IMR-90 (cell line): ENCODE data around the gene MCF2L2. TPM values are rescaled to one million over a fixed set of nuclear protein-coding genes. Genes with fewer than 3 reads are reported as not detected.

Experiments
- ATAC-seq: fragments of 200-7000 bp; cut with Tn5 transposase; 2 replicates; pipeline ENCODE4 v1.9.1; 2020; ENCODE audit warnings: low read depth, mild to moderate bottlenecking, moderate library complexity
- BruUV-seq: library from RNA; stranded (reverse); fragments of 400-500 nt; replicated peaks from 2 replicates; lab custom pipeline; 2021; lab: Mats Ljungman, UMichigan
- CTCF ChIA-PET: fragments of 300-600 bp; formaldehyde crosslinking; extraction: SDS; loops from one replicate; lab custom pipeline; 2021; ENCODE audit warnings: antibody characterized with exemption; lab: Yijun Ruan, JAX
- POLR2A ChIA-PET: fragments of 300-600 bp; sonication (Branson Sonifier 250); formaldehyde crosslinking; loops from one replicate; lab custom pipeline; 2022; ENCODE audit warnings: antibody characterized with exemption; ENCODE audit not compliant: unreplicated experiment; lab: Charles Lee
- DNase-seq: peaks from one replicate; pipeline ENCODE4 v3.0.0; 2013
- H2AFZ ChIP-seq: replicated peaks from 2 replicates; pipeline ENCODE3; 2013; ENCODE audit warnings: low read length, mild to moderate bottlenecking; ENCODE audit not compliant: poor library complexity
- H2AK5ac ChIP-seq: 2 replicates; pipeline ENCODE4 v1.6.1; 2013; ENCODE audit warnings: low read depth, low read length, inconsistent platforms
- H2AK9ac ChIP-seq: replicated peaks from 2 replicates; pipeline ENCODE3; 2013; ENCODE audit warnings: mild to moderate bottlenecking, low read depth, low read length, moderate library complexity; ENCODE audit not compliant: poor library complexity
- H2BK120ac ChIP-seq: 2 replicates; pipeline ENCODE4 v1.6.1; 2013; ENCODE audit warnings: low read depth, low read length, inconsistent platforms
- H2BK15ac ChIP-seq: 3 replicates; pipeline ENCODE4 v1.6.1; 2013; ENCODE audit warnings: low read depth, low read length, inconsistent platforms
- H2BK20ac ChIP-seq: 2 replicates; pipeline ENCODE4 v1.6.1; 2013; ENCODE audit warnings: low read depth, mild to moderate bottlenecking, inconsistent platforms, low read length, moderate library complexity
- H2BK5ac ChIP-seq: 2 replicates; pipeline ENCODE4 v1.6.1; 2013; ENCODE audit warnings: mild to moderate bottlenecking, low read depth, low read length, inconsistent platforms; ENCODE audit not compliant: poor library complexity, severe bottlenecking
- H3K14ac ChIP-seq: replicated peaks from 2 replicates; pipeline ENCODE4 v1.6.1; 2013; ENCODE audit warnings: low read depth, low read length, inconsistent platforms
- H3K18ac ChIP-seq: 2 replicates; pipeline ENCODE4 v1.6.1; 2013; ENCODE audit warnings: low read depth, low read length, control low read depth
- H3K23ac ChIP-seq: 2 replicates; pipeline ENCODE4 v1.6.1; 2013; ENCODE audit warnings: low read depth, low read length, inconsistent platforms
- H3K27ac ChIP-seq: 2 replicates; pipeline ENCODE4 v1.5.1; 2013; ENCODE audit warnings: mild to moderate bottlenecking, control low read depth, low read length; ENCODE audit not compliant: insufficient read depth
- H3K27me3 ChIP-seq: 2 replicates; pipeline ENCODE4 v1.6.1; 2013; ENCODE audit warnings: low read length; ENCODE audit not compliant: control insufficient read depth, insufficient read depth
- H3K36me3 ChIP-seq: 2 replicates; pipeline ENCODE4 v1.6.1; 2013; ENCODE audit warnings: low read length, mixed read lengths; ENCODE audit not compliant: control insufficient read depth, insufficient read depth
- H3K4ac ChIP-seq: 2 replicates; pipeline ENCODE4 v1.6.1; 2013; ENCODE audit warnings: low read depth, low read length, inconsistent platforms
- H3K4me1 ChIP-seq: 2 replicates; pipeline ENCODE4 v1.6.1; 2013; ENCODE audit warnings: low read length, mixed read lengths; ENCODE audit not compliant: control insufficient read depth, insufficient read depth
- H3K4me2 ChIP-seq: 2 replicates; pipeline ENCODE4 v1.6.1; 2013; ENCODE audit warnings: low read depth, mild to moderate bottlenecking, control low read depth, low read length, moderate library complexity
- H3K4me3 ChIP-seq: 2 replicates; pipeline ENCODE4 v1.5.1; 2013; ENCODE audit warnings: low read depth, mild to moderate bottlenecking, control low read depth, low read length, moderate library complexity; ENCODE audit not compliant: insufficient read depth
- H3K56ac ChIP-seq: 2 replicates; pipeline ENCODE4 v1.6.1; 2013; ENCODE audit warnings: low read length, inconsistent platforms; ENCODE audit not compliant: insufficient read depth; ENCODE audit errors: extremely low read depth
- H3K79me1 ChIP-seq, 2 experiments: 2 replicates each; pipeline ENCODE4 v1.6.1; 2013; ENCODE audit warnings: low read length in 2 of 2, inconsistent platforms in 1 of 2, low read depth in 1 of 2
- H3K9ac ChIP-seq: 2 replicates; pipeline ENCODE4 v1.6.1; 2013; ENCODE audit warnings: low read depth, low read length, control low read depth
- H3K9me1 ChIP-seq: 2 replicates; pipeline ENCODE4 v1.6.1; 2013; ENCODE audit warnings: low read length, inconsistent platforms; ENCODE audit not compliant: insufficient read depth
- H3K9me3 ChIP-seq: 2 replicates; pipeline ENCODE4 v1.6.1; 2013; ENCODE audit warnings: low read length; ENCODE audit not compliant: control insufficient read depth, insufficient read depth
- H4K20me1 ChIP-seq: 2 replicates; pipeline ENCODE4 v1.6.1; 2013; ENCODE audit warnings: low read length, inconsistent platforms; ENCODE audit not compliant: insufficient read depth
- H4K5ac ChIP-seq: 2 replicates; pipeline ENCODE4 v1.6.1; 2013; ENCODE audit warnings: mild to moderate bottlenecking, low read depth, low read length, control low read depth
- H4K8ac ChIP-seq, 2 experiments: 2 replicates each; pipeline ENCODE4 v1.6.1; 2013; ENCODE audit warnings: low read depth in 2 of 2, low read length in 2 of 2, control low read depth in 1 of 2, inconsistent platforms in 1 of 2
- H4K91ac ChIP-seq: 2 replicates; pipeline ENCODE4 v1.6.1; 2013; ENCODE audit warnings: low read depth, low read length, inconsistent platforms; ENCODE audit not compliant: insufficient read depth
- BHLHE40 ChIP-seq: fragments of 150-350 bp; IDR thresholded peaks from 2 replicates; pipeline ENCODE4 v1.6.1; 2016; ENCODE audit warnings: mild to moderate bottlenecking, low read depth, low read length
- CHD1 ChIP-seq: IDR thresholded peaks from 2 replicates; pipeline ENCODE4 v1.6.1; 2012; ENCODE audit warnings: low read depth, low read length, improper control_type of control experiment
- FOS ChIP-seq: fragments of 150-350 bp; IDR thresholded peaks from 2 replicates; pipeline ENCODE4 v1.6.1; 2016; ENCODE audit warnings: low read depth, low read length
- MAFK ChIP-seq: IDR thresholded peaks from 2 replicates; pipeline ENCODE4 v1.6.1; 2012; ENCODE audit warnings: low read depth, low read length, improper control_type of control experiment
- MAZ ChIP-seq: IDR thresholded peaks from 2 replicates; pipeline ENCODE4 v1.6.1; 2012; ENCODE audit warnings: low read depth, mild to moderate bottlenecking, low read length, improper control_type of control experiment, moderate library complexity, borderline replicate concordance
- MXI1 ChIP-seq: IDR thresholded peaks from 2 replicates; pipeline ENCODE4 v1.6.1; 2012; ENCODE audit warnings: low read depth, mild to moderate bottlenecking, low read length, moderate library complexity, borderline replicate concordance
- NFE2L2 ChIP-seq: fragments of 150-350 bp; IDR thresholded peaks from 2 replicates; pipeline ENCODE4 v1.6.1; 2016; ENCODE audit warnings: low read depth, mild to moderate bottlenecking, low read length
- RAD21 ChIP-seq: IDR thresholded peaks from 2 replicates; pipeline ENCODE4 v1.6.1; 2012; ENCODE audit warnings: low read length, improper control_type of control experiment
- RFX5 ChIP-seq: IDR thresholded peaks from 2 replicates; pipeline ENCODE4 v1.8.0; 2012; ENCODE audit warnings: low read depth, mild to moderate bottlenecking, low read length, moderate library complexity
- SMC3 ChIP-seq: fragments of 150-350 bp; IDR thresholded peaks from 2 replicates; pipeline ENCODE4 v1.6.1; 2016; ENCODE audit warnings: low read depth, mild to moderate bottlenecking, antibody characterized with exemption, low read length, moderate library complexity
- USF2 ChIP-seq: fragments of 150-350 bp; IDR thresholded peaks from 2 replicates; pipeline ENCODE4 v1.6.1; 2017; ENCODE audit warnings: mild to moderate bottlenecking, antibody characterized with exemption, low read length, low read depth
- WGBS, 2 experiments: methylation state at CpG; one replicate each; pipeline versions ENCODE4 v1.1.5 to v1.1.7; 2013; ENCODE audit warnings: missing lambda C conversion rate in 2 of 2; ENCODE audit not compliant: insufficient read length in 1 of 2; ENCODE audit errors: extremely low coverage in 2 of 2; 5-methylcytosine and 5-hydroxymethylcytosine counted together
- dilution Hi-C: fragments of 300-500 bp; cut with HindIII; formaldehyde crosslinking; loops from one replicate; pipeline ENCODE4 v1.14.3; 2018; ENCODE audit warnings: low sequenced_read_pairs; ENCODE audit not compliant: unreplicated experiment
- in situ Hi-C: fragments of 300-500 bp; cut with MboI; formaldehyde crosslinking; loops from 3 replicates; pipeline ENCODE4 v1.14.3; 2019; ENCODE audit warnings: low sequenced_read_pairs, inconsistent platforms, mixed read lengths
- intact Hi-C: fragments of 100-400 bp; cut with micrococcal nuclease; formaldehyde crosslinking; loops from 2 replicates; pipeline ENCODE4 v1.10.0; 2022
- polyA plus RNA-seq, 3 experiments: library from polyadenylated mRNA; depleted of rRNA; stranded (reverse); fragments of >200 nt; gene quantifications; 2 replicates each; pipeline ENCODE4 v1.2.3, GENCODE V29; 2012; ENCODE audit warnings: low replicate concordance in 1 of 3
- total RNA-seq: library from RNA; depleted of rRNA; stranded (reverse); fragments of >200 nt; gene quantifications from 2 replicates; pipeline ENCODE4 v1.2.3, GENCODE V29; 2012
- TF ChIP-seq, protein P1 (sequence below): fragments of 150-350 bp; IDR thresholded peaks from 2 replicates; pipeline ENCODE4 v1.6.1; 2016; ENCODE audit warnings: low read depth, mild to moderate bottlenecking, low read length, moderate library complexity, borderline replicate concordance

The MCF2L2 gene
- total and polyA plus RNA-seq, 2 of the 4 experiments (the other 2 are of a cell fraction), result under 0.01 TPM; not detected in 1

DNA sequence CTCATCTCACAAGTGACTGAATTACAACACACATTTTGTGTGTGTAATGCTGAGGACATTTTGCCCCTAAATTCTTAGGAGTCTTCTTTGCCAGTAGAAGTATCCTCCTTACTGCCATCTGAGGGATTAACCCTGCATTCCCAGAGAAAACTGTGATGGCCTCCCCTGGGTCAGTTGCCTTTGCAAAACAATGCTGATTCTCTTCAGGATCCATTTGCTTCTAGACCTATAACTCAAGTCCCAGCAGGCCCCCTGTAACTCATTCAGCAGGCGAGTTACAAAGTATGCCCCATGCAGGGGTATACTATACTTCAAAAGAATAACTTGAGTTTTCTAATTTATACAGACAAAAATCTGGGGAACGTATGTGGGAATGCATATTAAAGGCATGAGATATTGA, 6.6 kb upstream of the MCF2L2 start:
- ATAC-seq (no peak), DNase-seq (no peak)
- no peak overlapping the region for H3K14ac ChIP-seq
- ChIA-PET CTCF (no interaction called here), POLR2A (no interaction called here)
- no peak overlapping the region for H3K4me3 ChIP-seq
- no peak overlapping the region for H3K9ac ChIP-seq
- BruUV-seq, result no TSS peak
- H4K5ac ChIP-seq, result no peak overlapping the region
- H3K9me3 ChIP-seq, result peaks cover 2% of the 10 kb centered on the region; the same call in 1 of the 2 replicates
- TF ChIP-seq MAZ, result no peak
- TF ChIP-seq MAFK, result no peak
- no peak for TF ChIP-seq USF2
- TF ChIP-seq FOS, result no peak
- no peak for TF ChIP-seq NFE2L2
- TF ChIP-seq BHLHE40, result no peak
- TF ChIP-seq SMC3, result no peak
- TF ChIP-seq RFX5, result no peak
- TF ChIP-seq, protein P1, sequence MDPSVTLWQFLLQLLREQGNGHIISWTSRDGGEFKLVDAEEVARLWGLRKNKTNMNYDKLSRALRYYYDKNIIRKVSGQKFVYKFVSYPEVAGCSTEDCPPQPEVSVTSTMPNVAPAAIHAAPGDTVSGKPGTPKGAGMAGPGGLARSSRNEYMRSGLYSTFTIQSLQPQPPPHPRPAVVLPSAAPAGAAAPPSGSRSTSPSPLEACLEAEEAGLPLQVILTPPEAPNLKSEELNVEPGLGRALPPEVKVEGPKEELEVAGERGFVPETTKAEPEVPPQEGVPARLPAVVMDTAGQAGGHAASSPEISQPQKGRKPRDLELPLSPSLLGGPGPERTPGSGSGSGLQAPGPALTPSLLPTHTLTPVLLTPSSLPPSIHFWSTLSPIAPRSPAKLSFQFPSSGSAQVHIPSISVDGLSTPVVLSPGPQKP, result no peak
- no peak for TF ChIP-seq CHD1
- TF ChIP-seq MXI1, result no peak
- TF ChIP-seq RAD21, result no peak
- no peak overlapping the region for H2AK5ac ChIP-seq
- no peak overlapping the region for H3K23ac ChIP-seq
- H3K4me1 ChIP-seq, result no peaks in the 10 kb centered on the region
- no peak overlapping the region for H2BK15ac ChIP-seq
- H3K27ac ChIP-seq, result no peak overlapping the region
- H2BK5ac ChIP-seq, result no peak overlapping the region
- H3K36me3 ChIP-seq, result no peaks in the 10 kb centered on the region
- no peaks in the 10 kb centered on the region for H3K79me1 ChIP-seq
- dilution Hi-C loops (no loop called here), intact Hi-C loops (no loop called here), in situ Hi-C loops (no loop called here)
- no peak overlapping the region for H2BK120ac ChIP-seq
- no peak overlapping the region for H3K4ac ChIP-seq
- no peak overlapping the region for H2AFZ ChIP-seq
- H3K56ac ChIP-seq, result no peak overlapping the region
- no peak overlapping the region for H3K18ac ChIP-seq
- no CpG with 5 or more reads among the region's 2 CpGs for WGBS, 2 experiments
- H4K20me1 ChIP-seq, result no peaks in the 10 kb centered on the region
- no peaks in the 10 kb centered on the region for H3K9me1 ChIP-seq
- H3K4me2 ChIP-seq, result no peak overlapping the region
- H2BK20ac ChIP-seq, result no peak overlapping the region
- no peak overlapping the region for H4K91ac ChIP-seq
- H4K8ac ChIP-seq, result no peak overlapping the region
- H3K27me3 ChIP-seq, result peaks cover 59% of the 10 kb centered on the region
- no peak overlapping the region for H2AK9ac ChIP-seq
